DMS153 (cell line): ENCODE results near the gene RMI2.
"Not testable (repeated sequence)": the region's sequence is repeated elsewhere in the genome, so short reads cannot be mapped to it uniquely, and the experiment has no call there.

Source experiments
- DNase-seq: peaks from one replicate; lab custom pipeline; 2025; lab: John Stamatoyannopoulos, UW

Gene RMI2

DNA sequence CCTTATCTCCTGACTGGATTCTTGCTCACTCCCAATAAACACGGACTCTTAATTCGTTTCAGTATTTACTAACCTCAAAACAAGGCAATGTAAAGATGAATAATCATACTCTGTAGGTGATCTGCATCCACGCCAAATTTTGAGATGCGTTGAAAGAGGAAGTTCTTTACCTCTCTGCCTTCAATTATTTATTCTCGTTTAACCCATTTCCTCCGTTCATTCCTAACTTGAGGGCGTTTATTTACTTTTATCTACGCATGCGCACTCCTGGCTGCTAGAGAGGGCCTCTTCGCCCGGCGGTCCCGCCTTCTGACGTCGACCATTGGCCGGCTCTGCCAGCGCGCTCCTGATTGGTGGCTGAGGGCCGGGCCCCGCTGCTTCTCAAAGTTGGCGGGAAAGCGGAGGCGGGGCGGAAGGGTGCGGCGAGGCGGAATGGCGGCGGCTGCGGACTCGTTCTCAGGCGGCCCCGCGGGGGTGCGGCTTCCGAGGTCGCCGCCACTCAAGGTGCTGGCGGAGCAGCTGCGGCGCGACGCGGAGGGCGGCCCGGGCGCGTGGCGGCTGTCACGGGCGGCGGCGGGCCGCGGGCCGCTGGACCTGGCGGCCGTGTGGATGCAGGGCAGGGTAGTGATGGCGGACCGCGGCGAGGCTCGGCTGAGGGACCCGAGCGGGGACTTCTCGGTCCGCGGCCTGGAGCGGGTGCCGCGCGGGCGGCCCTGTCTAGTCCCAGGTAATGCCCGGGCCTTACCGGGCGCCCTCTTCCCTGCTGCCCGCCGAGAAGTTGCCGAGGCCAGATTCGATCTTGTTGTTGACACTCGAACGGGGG is at the start of gene RMI2:
Gene RMI2, plus strand, starts transcription at position 420 of the 823 bp plus-strand sequence. Its CDS starts 13 bp downstream, at position 433.
- DNase-seq, result peak; percentile 96

DNA sequence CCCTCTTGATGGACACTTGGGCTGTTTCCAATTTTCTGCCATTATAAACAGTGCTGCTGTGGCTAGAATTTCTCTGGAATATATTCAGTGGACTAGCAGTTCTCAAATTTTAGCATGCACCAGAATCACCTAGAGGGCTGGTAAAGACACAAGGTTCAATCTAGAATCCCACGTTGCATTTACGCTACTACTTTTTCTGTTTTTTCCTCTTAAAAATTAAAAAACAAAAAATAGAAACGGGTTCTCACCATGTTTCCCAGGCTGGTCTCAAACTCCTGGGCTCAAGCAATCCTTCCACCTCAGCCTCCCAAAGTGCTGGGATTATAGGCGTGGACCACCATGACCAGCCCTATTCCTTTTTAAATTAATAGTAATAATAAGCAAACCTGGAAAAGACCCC is 49.6 kb upstream of the RMI2 start:
- no peak for DNase-seq

DNA sequence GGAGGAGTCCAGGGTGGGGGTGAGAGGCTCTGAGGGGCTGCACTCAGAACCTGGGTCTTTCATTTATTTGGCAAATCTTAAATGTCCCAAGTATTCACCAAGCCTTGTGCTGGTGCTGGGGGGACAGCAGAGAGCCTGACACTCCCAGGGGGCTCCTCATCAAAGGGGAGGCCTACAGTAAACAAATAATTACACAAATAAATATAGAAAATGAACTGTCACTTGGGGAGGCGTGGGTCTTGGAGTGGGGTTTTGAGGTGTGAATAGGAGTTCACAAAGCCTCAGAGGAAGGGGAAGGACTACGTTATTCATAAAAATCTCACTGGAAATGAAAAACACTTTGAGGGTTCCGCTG is 48.9 kb upstream of the RMI2 start:
- no peak for DNase-seq

DNA sequence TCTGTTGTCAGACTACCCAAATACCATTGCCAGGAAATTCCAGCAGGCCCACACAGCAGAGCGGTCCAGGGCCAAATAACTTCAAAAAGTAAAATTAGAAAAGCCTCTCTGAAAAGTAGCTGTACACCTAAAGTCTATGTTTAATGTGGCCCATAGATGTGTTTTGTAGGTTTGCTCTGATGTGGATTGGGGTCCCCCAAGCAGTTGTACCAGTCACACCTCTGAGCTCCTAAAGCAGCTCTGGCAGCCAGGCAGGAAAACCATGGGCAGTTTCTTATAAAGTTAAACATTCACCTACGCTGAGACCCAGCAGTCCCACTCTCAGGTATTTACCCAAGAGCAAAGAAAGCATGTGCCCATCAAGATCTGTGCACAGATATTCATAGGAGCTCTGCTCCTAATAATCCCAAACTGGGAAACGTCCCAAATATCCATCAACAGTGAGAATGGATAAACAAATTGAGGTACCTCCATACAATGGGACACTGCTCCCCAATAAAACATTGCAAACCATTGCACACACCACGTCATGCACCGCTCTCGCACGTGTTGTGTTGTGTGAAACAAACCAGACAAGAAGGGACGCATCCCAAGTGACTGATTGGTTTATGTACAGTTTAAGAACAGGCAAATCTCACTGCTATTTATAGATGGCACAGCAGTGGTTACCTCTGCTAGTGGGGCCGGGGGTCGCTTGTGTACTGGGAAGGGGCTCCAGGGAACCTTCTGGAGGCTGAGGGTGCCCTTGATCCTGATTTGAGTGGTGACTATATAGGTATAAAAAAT is 48.4 kb upstream of the RMI2 start:
- no peak for DNase-seq

DNA sequence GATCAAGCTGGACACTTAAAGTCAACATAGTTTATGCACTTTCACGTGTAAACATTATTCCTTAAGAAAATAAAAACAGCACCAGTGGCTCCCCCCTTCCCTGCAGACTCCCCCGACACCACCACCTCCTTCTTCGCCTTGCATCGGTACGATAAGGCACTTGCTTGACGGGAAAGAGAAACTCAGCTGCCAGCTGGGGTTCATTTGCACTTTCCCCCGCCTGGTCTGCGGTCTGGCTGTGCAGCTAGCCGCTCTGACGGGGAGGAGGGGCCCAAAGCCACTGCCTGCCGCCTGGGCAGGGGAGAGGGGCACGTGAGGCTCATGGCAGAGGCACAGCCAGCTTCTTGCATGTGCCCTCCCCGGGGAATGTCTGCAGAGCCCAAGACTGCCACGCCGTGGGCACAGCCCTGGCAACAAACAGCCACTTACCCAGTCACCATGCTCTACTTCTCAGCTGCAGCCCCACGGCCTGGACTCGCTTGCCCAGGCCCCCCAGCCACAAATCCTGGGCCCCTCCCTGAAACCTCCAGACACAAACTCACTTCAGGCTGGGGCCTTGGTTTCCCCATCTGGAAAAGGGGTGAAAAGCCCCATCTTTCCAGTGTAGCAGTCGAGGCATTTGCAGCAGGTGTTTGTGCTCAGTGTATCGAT is 47.6 kb upstream of the RMI2 start:
- DNase-seq, result peak; percentile 85

DNA sequence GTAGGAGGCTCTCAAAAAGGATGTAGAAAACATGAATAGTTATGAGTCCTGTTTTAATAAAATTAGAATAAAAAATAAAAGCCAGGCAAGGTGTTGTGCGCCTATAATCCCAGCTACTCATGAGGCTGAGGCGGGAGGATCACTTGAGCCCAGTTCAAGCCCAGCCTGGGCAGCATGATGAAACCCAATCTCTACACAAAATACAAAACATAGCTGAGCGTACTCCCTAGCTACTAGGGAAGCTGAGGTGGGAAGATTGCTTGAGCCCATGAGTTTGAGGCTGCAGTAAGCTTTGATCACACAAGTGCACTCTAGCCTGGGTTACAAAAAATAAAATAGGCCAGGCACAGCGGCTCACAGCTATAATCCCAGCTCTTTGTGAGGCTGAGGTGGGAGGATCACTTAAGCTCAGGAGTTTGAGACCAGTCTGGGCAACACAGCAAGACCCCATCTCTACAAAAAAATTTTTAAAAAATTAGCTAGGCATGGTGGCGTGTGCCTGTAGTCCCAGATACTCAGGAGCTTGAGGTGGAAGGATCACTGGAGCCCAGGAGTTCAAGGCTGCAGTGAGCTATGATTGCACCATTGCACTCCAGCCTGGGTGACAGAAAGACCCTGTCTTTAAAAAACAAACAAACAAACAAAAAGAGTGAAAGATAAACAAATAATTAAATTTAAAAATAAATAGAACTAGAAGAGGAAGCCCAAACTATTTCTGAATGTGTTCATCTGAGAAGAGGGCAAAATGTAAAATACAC is 46.9 kb upstream of the RMI2 start:
- DNase-seq, result no peak

DNA sequence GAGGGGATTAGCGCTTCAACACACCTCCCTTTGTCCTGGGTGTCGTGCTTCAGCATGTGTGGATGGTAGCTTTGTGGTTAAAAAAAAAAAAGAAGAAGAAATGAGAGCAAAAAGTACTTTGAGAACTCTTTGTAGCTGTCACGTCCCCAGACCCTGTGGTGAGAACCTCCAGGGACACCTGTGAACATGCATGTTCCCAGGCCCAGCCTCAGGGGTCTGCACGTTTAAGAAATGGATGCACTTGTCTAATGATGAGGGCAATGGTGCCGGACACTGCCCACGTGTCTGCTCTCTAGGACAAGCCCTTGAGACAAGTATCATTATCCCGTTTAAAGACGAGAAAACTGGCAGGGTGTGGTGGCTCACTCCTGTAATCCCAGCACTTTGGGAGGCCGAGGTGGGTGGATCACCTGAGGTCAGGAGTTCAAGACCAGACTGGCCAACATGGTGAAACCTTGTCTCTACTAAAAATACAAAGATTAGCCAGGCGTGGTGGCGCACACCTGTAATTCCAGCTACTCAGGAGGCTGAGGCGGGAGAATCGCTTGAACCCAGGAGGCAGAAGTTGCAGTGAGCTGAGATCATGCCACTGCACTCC is 46.2 kb upstream of the RMI2 start:
- not testable (repeated sequence) for DNase-seq

DNA sequence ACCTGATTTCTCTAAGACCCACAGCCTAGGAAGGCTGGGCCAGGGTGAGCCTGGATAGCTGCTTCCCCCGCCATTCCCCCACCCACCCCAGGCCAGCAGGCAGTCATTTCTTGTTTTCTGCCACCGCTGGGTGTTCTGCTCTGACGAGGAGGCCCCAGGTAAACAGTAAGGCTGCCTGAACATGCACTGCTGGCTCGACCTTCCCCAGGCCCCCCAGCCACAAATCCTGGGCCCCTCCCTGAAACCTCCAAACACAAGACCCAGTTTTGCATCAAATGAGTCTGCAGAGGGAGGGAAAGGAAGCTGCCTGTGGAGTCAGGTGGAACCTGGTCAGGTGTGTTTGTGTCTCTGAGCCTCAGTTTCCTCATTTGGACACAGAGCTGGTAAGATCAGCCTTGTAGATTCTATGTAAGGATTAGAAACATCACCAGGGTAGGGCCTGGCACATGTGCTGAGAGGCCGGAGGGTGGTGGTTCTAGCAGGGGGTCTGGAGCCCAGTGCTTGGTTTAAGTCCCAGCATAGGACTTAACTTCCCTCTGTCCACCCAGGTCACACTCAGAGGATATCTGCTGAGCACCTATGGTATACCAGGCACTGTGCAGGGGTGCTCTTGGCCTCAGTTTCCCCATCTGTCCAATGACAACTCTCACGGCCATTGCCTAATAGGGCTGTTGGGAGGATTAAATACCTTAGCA is 45.2 kb upstream of the RMI2 start:
- no peak for DNase-seq

DNA sequence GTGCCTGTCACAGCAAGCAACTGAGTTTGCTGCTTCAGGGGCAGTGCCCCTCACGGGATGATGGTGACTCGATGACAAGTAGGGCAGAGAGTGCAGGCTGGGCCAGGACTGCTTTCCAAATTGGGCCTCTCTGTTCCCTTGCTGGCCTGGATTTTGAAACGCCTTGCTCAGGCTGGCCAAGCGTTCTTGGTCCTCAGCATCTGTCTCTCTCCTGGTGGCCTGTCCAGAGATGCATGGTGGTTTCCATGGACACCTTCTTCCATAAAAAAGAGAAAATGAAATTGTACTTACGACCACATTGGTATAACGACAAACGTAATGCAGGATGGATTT is 44.7 kb upstream of the RMI2 start:
- DNase-seq, result no peak

DNA sequence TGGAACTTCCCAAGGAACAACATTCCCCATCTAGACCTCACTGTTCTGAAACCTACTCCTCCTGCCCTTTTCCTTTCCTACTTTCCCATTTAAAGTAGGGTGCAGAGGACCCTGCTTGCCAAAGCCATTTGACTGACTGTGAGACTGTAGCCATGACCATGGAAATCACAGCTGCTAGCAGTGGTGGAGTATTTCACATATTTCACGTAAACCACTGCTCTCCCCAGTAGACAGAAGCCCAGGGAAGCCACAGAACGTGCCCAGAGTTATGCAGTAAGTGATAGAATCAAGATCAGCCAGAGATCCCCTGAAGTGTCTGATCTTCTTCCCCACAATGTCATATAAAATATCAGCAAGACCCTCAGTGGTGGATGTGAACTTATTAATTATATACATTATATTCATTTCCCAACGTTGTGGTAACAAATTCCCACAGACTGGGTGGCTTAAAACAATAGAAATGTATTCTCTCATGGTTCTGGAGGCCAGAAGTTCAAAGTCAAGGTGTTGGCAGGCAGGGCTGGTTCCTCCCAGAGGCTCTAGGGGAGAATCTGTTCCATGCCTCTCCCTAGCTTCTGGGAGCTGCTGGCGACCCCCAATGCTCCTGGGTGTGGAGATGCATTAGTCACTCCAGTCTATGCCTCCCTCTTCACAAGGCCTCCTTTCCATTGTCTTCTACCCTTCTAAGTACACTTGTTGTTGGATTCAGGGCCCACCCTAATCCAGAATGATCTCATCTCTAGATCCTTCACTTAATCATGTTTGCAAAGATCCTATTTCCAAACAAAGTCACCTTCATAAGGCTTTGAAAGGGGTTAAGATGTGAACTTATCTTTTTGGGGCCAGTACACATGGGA is 43.4 kb upstream of the RMI2 start:
- DNase-seq, result no peak

DNA sequence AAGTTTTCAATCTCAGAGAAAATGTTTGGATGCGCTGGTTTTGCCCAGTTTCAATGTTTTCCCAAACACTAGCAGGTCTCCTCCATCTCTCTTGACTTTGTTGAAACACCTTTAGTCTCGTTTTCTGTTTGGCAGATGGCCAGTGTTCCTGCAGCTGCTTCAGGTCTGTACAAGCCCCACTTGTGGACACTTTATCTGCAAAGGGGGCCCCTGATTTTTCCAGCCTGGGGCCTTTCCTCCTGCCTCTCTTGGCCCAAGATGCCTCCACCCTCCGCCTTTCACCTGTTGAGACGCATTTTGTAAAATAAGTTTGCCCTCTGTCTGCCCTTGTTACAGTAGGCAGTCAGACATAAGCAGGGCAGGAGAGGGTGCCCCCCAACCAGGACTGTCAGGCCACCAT is 42.3 kb upstream of the RMI2 start:
- peak; percentile 77 for DNase-seq

DNA sequence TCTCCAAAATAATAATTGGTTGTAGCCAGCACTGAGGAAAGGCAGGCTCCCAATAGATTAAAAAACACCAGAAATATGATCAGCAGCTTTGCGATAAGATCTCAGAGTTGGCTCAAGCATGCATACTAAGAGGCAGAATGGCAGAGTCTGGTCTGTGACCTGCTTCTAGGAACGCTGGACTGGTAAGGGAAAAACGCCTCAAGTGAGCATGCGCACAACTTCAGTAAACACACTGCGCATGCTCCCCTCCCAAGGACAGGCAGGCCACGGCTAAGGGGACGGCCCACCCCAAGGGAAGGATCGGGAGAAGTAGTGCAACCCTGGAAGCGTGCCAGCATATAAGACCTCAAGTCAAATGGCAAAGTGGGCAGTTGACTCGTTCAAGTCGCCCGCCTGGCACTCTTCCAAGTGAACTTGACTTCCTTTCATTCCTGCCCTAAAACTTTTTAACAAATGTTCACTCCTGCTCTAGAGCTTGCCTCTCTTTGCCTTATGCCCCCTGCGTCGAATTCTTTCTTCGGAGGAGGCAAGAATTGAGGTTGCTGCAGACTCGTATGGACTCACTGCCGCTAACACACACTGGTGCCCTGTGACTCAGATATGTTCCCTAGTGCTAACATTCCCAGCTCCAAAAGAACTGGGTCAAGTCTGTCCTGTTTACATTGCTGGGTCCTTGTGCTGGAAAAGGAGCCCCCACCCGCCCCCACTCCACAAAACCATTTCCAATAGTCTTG is 41.7 kb upstream of the RMI2 start:
- DNase-seq, result peak; percentile 82

DNA sequence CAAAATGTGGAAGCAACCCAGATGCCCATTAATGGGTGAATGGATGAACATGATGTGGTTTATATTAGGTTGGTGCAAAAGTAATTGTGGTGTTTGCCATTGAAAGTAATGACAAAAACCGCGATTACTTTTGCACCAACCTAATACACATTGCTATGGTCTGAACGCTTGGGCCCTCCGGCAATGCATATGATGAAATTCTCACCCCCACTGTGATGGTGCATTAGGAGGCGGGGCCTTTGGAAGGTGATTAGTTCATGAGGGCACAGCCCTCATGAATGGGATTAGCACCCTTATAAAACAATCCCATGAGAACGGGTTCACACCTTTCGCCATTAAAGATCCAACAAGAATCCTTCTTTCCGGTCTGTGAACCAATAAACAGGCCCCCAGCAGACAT is 38.9 kb upstream of the RMI2 start:
- no peak for DNase-seq

DNA sequence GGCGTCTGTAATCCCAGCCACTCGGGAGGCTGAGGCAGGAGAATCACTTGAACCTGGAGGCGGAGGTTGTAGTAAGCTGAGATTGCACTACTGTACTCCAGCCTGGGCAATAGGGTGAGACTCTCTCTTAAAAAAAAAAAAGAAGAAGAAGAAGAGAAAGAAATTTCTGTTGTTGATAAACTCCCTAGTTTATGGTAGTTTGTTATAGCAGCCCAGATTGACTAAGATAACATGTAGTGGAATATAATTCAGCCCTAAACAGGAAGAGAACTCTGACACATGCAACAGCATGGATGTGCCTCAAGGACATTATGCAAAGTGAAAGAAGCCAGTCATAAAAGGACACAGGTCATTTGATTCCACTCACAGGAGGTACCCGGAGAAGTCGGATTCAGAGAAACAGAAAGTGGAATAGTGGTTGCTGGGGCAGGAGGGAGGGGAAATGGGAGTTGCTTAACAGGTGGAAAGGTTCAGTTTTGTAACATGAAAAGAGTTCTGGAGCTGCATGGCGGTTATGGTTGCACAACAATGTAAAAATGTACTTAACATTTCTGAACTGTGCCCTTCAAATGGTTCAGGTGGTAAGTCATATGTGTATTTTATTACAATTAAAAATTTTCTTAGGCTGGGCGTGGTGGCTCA is 38.1 kb upstream of the RMI2 start:
- DNase-seq, result no peak

DNA sequence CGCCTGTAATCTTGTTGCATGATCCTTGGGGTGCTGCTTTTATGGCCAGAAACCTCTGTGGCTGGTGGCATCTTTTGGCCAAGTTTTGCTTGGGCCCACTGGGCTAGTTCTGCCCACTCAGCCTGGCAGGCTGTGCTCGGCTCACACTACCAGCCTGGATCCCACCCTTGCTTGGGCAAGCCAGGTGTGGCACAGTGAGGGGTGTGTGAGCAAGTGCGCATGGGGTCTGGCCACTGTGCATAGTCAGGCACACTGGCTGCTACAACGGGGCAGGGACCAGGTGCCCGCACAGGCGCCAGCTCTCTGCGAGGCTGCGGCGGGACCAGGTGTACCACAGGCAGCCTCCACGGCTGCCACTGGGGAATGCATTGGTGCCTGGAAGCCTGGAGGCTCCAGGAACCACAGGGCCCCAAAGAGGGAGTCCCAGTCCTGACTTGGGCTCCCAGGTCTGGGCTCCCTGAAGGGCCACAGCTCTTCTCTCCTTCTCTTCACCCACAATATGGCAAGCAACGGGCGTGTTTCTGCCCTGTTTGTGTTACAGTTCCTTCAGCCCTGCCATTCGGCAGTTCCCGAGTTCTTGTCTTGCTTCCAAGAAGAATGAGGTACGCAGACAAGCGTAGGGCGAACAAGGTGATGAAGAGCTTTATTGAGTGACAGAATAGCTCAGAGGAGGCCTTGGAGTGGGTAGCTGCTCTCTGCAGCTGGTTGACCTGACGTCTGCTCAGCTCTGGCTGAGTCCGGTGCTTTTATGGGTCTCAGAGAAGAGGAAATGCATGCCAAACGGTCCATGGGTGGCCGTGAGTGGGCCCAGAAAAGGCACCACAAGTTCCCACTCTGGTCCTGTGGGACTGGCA is 37.4 kb upstream of the RMI2 start:
- DNase-seq, result no peak

DNA sequence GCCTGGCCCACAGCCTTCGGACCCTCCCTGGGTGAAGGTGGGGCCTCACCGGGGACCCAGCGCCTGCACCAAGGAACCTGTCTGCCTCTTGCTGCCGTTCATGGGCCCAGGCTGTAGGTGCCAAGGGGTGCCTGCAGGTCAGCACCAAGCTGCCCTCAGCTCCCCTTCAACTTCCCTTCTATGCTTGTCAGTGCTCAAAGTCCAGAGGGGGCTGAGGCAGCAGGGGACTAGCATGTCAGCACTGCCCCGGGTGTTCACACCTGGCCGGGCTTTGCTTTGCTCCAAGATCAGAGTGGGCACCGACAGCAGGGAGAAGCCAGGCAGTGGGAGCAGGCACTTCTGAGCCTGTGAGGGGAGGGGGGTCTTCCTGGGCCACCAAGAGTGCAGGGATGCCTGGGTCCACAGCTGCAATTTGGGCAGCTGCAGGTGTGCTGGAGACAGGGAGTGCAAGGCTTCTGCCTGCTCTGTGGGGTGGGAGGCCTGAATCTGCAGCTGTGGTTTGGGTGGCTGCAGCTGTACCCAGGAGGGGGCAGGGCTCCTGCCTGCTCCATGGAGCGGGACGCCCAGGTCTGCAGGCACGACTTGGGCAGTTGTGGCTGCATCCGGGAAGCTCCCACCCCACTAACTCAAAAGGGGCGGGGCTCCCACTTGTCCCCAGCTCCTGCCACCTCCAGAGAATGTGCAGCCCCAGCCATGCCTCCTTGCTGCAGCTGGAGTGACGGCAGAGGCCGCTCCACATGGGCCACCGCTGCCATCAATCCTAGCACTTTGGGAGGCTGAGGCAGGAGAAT is 36.6 kb upstream of the RMI2 start:
- DNase-seq, result peak; percentile 46

DNA sequence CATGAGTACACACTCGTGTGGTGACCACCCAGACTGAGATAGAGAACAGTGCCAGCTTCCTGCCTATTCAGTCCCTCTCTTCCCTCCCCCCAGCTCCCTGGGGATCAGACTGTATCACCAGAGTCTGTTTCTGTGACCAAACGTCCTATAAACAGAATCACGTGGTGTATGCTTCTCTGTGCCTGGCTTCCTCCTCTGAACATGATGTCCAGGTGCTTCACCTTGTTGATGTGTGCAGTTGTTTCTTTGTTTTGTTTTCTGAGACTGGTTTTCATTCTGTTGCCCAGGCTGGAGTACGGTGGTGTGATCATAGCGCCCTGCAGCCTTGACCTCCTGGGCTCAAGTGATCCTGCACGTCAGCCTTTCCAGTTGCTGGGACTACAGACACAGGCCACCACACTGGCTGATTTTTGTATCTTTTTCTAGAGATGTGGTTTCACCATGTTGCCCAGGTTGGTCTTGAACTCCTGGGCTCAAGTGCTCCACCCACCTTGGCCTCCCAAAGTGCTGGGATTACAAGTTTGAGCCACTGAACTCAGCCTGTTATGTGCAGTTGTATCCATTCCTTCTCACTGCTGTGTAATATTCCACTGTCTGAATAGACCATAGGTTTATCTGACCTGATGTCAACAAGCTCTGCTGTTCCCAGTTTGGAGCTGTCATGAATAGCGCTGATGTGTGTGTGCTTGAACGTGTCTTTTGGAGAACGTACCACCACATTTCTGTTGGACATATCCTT is 35.2 kb upstream of the RMI2 start:
- peak; percentile 81 for DNase-seq
